HG03571 (cell line): ENCODE results near the gene CCDC190.
"Not testable (repeated sequence)": the region's sequence is repeated elsewhere in the genome, so short reads cannot be mapped to it uniquely, and the experiment has no call there.

ENCODE experiments used
- ATAC-seq: cut with Tn5 transposase; IDR thresholded peaks from one replicate; pipeline ENCODE4 v1.9.1; 2021; ENCODE audit not compliant: unreplicated experiment

CCDC190 gene

GRCh38 chr1:162878000-162878596 lies 17.1 kb upstream of the CCDC190 start:
- no peak for ATAC-seq

DNA sequence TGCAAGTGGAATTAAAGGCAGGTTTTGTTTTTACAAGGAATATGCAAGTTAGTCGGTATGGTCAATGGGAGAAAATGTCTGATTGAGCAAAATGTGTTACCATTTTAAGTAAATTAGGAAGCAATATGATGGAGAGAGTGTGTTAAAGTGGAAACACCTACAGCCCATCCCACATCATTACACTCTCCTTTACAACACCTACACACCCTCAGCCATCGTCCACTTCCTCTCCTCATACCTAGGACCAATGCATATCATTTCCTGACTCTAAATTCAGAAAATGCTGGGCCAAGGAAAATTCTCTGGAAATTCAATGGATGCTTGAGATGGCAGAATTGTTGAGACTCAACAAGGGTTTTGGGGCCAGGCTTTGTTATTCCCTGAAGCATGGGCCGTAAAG lies 16.4 kb upstream of the CCDC190 start:
- no peak for ATAC-seq

DNA sequence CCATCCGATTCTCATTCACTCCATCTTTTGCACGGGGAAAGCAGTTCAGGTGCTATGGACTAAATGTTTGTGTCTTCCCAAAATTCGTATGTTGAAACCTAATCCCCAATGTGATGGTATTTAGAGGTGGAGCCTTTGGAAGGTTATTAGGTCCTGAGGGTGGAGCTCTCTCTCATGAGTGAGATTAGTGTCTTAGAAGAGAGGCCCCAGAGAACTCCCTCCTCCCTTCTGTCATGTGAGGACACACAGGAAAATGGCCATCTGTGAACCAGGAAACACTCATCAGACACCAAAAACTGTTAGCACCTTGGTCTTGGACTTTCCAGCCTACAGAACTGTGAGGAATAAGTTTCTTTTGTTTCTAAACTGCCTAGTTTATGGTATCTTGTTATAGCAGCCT lies 15.8 kb upstream of the CCDC190 start:
- no peak for ATAC-seq

DNA sequence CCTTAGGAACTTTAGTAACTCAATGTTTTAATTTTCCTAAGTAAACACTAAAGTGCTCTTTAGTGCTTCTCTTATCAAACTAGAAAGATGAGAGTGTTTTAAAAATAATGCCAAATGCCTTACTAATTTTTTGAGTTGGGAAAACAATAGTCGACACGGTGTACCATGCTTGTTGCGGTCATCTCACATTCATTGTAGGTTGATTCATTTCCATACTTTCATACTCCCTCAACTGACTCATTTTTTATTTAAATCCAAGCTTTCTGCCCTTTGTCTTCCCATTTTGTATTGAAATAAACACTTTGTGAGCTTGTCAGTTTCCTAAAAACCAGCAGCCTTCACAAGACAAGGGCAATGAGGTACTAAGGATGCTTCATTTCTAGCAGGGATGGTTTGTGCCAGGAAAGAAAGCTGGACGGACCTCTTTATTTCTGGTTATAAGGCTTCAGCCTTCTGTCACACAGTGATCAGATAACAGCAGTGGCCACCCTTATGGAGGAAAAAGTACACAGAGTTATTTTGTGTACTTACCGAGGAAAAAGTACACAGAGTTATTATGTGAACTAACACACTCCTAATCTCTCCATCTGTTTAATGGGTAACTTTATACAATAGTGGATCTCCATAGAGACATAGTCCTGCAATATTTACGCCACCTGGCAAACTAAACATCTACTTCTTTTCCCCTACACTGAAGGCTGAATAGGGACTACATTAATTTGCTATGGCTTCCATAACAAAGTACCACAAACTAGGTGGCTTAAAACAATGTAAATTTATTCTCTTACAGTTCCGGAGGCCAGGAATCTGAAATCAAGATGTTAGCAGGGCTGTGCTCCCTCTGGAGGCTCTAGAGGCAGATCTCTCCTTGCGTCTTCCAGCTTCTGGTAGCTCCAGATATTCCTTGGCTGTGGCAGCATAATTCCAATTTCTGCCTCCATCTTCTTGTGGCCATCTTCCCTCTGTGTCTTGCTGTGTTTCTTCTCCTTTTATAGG lies 13.0 kb upstream of the CCDC190 start:
- ATAC-seq: no peak

DNA sequence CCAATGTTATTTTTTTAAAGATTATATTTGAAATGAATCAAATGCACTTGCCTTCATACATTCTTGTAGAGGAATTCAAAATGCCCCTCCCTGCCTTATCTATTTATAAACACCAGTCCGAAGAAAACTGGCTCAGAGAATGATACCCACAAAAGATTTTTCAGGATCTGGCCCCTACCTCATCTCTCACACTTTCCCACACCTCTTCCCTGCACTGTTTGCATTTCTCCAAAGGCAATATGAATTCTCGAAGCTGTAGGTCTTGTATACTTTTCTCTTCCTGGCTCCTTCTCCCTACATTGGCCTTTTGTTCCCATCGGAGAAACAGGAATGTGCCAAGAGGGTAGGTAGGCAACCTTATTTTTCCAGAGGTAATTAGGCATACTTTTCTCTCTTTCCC lies 12.0 kb upstream of the CCDC190 start:
- no peak for ATAC-seq

DNA sequence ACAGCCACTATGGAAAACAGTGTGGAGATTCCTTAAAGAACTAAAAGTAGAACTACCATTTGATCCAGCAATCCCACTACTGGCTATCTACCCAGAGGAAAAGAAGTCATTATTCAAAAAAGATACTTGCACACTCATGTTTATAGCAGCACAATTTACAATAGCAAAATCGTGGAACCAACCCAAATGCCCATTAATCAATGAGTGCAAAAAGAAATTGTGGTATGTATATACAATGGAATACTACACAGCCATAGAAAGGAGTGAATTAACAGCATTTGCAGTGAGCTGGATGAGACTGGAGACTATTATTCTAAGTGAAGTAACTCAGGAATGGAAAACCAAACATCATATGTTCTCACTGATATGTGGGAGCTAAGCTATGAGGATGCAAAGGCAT lies 10.4 kb upstream of the CCDC190 start:
- not testable (repeated sequence) for ATAC-seq

DNA sequence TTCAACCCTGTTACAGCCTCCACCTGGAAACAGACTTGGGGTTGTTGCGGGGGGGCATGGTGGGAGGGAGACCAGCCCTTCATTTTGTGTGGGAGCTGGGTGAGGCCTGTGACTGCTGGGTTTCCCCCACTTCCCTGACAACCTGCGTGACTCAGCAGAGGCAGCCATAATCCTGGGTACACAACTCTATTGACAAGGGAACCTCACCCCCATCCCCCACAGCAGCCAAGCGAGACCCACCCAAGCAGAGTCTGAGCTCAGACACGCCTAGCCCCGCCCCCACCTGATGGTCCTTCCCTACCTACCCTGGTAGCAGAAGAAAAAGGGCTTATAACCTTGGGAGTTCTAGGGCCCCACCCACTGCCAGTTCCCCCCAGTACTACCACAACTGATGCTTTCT lies 8.0 kb upstream of the CCDC190 start:
- no peak for ATAC-seq

DNA sequence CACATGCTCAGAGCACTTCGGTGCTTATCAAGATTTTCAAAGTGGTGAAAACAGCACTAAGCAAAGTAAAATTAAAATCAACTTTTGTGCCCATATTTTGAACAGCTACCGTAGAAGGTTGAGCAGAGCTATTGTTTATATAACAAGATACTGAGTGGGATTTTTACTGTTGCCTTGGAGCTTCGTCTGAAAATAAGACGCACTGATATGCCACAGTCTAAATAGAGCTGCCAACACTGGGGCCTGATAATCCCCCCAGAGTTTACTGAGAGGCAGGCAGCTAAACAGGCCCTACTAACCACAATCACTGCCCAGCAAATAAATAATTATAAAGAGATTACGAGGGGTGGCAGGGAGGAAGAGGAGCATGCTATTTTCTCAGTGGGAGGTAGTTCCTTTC lies 650 bp upstream of the CCDC190 start:
- ATAC-seq: no peak

DNA sequence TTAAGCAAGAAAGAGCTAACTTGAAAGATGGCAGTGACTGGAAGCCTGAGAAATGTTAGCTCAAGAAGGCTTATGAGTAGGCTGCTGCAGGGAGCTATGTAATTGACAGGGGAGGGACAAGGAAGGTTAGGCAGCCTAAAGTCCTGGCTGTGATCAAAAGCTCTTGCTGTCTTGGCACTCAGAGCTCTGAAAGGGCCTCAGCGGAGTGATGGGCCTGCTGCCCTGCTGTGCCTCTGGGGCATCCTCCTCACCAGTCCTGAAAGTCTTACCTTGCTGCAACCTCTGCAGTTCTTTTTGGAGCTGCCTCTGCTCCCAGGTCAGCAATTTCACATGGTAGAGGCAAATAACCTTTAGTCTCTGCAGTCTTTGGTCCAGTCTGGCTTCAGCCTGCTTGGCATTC lies 1.8 kb downstream of the CCDC190 start:
- no peak for ATAC-seq

DNA sequence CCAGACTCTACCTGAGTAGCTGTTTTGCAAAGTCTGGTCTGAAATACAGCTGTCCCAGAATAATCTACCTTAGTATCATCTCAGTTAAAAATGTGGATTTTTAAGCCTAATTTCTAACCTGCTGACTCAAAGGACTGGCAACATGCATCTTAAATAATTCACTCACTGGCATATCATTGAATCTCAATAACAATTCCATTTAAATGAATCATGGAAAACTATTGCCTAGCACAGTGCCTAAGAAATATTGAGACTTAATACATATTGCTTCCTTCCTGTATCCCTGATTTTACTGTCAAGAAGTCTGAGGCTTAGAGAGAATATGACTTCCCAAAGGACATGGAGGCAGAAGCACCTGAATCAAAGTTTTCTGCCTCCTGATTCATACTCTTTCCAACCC lies 3.1 kb downstream of the CCDC190 start:
- ATAC-seq: no peak

DNA sequence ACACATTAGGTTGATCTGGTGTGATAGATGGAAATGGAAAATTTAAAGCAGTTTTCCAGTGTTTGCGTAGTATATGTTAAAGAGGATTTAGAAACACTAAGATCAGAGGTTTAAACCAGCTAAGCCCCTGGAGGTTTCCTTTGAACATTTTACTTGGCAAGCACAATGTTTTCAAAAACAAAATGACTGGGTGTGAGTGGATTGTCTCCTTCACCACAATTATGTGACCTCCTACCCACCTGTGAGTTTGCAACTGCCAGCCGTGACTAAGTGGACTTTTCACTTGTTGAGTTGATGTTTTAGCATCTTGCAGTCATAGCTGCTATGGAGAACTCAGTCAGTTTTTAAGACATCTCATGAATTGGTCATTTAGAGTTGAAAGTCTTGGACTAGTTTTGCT lies 4.7 kb downstream of the CCDC190 start:
- ATAC-seq: no peak

DNA sequence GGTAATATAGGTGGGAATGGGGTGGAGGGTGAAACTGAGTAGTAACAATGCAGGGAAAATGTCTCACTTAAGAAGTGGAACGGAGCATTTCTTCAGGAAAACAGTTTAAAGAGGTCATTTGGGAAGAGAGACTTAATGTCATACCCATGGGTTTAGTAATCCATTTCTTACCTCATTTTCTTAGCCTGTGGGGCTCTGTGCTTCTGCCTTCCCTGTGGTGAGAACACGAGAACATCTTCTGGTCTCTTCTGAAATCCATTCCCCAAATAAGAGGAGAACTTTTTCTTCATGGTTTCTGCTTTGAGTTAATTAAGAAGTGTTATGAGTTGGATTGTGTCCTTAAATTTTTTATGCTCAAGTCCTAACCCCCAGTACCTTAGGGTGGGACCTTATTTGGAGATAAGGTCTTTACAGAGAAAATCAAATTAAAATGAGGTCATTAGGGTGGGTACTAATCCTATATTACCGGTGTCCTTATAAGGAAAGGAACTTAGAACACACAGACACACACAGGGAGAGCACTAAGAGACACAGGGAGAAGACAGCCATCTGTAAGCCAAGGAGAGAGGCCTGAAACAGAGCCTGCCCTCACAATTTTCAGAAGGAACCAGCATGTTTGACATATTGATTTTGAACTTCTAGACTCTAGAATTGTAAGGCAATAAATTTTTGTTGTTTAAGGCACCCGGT lies 5.4 kb downstream of the CCDC190 start:
- no peak for ATAC-seq

DNA sequence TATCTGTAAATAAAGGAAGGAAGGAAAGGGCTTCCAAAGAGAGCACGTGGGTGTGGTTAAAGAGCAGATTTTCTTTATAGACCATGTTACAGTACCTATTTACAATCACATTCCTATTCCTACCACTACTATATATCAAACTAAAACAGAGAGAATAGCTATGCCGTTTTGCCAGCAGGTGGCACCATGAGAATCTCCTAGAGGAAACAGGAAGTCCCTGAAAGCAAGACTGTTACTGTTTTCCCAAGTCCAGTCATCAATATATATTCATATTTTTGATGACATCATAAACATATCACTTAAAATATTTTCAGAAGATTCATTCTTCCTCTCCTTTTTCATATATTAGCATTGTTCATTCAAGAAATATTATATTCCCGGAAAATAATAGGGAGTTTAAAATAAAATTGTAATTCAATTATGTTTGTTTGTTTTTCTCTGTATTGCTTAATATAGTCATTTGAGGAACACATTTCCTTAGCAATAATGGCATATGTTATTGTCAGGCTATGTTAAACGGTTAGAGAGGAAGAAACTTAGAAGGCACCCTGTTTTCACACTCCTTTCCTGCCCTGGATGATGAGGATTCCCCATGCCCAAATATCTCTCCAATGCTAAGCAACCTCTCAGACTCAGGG lies 6.6 kb downstream of the CCDC190 start:
- ATAC-seq: peak; percentile 84

DNA sequence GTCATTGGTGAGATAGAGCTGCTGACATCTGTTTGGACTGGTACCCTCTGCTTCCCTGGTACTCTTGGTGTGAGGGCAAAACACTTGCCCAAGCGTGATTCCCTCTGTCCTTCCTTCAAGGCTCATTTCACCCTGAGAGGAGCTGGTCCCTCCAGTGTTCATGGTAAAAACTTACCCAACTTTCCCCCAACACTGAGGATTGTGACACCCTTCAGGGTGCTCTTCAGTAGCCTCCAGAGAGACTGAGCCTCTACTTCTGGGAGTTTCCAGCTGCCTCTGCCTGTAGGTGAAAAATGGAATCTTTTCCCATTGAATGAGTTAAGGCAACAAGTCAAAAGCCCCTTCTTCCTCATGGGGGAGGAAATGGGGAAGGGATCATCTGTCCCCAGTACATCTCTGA lies 9.6 kb downstream of the CCDC190 start:
- no peak for ATAC-seq

GRCh38 chr1:162849711-162850110 lies 11.3 kb downstream of the CCDC190 start:
- no peak for ATAC-seq

- ATAC-seq: peak; percentile 59
These were observed 13.0 kb downstream of the CCDC190 start for GRCh38 chr1:162847839-162848453.

GRCh38 chr1:162846256-162847212 lies 14.4 kb downstream of the CCDC190 start:
- no peak for ATAC-seq

GRCh38 chr1:162844153-162844552 lies 16.8 kb downstream of the CCDC190 start:
- no peak for ATAC-seq

DNA sequence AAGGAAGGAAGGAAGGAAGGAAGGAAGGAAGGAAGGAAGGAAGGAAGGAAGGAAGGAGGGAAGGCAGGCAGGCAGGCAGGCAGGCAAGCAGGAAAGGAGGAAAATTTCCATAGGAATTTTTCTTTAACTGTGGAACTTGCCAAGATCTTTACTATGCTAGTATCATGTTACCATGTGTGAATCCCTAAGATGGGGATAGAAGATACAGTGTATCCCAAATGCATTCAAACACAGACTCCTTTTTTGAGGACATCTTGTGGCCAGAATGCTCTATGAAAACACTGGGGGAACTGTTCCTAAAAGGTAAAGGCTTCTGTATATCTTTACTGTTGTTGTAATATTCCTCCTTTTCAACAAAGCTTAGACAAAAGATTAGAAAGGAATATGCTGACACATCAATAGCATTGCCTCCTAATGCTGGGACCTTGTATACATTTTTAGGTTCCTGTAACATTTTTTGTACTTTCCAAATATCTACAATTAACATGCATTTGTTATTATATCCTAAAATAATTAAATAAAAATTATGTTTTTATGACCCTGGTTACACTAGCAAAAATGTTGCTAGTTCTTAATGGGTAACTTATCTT lies 20.6 kb downstream of the CCDC190 start:
- ATAC-seq: no peak
